Endothelial cell of umbilical vein (primary cell): ENCODE measurements around the gene ADPGK. TPM values are rescaled to one million over a fixed set of nuclear protein-coding genes. Genes with fewer than 3 reads are reported as not detected.

Experiments used
- BruUV-seq: library from RNA; stranded (reverse); fragments of 400-500 nt; replicated peaks from 2 replicates; lab custom pipeline; 2021; lab: Mats Ljungman, UMichigan
- CTCF ChIA-PET: fragments of 300-600, 350-600 bp; sonication (Branson Sonifier 250); formaldehyde crosslinking; loops from one replicate; lab custom pipeline; 2021; ENCODE audit warnings: antibody characterized with exemption, inconsistent platforms; lab: Charles Lee
- POLR2A ChIA-PET: fragments of 300-600, 350-600 bp; sonication (Branson Sonifier 250); formaldehyde crosslinking; loops from one replicate; lab custom pipeline; 2021; ENCODE audit warnings: antibody characterized with exemption, inconsistent platforms; lab: Charles Lee
- DNase-seq: peaks from one replicate; pipeline ENCODE4 v3.0.0-alpha.2; 2011; ENCODE audit warnings: low read depth, low spot score
- FAIRE-seq: peaks from 2 replicates; lab custom pipeline; 2011; peaks lifted over from hg19 to GRCh38; lab: Jason Lieb, UNC
- H2AFZ ChIP-seq: 2 replicates; pipeline ENCODE4 v1.6.0; 2012; ENCODE audit warnings: low read depth, low read length, control low read depth, inconsistent platforms
- H3K27ac ChIP-seq: 2 replicates; pipeline ENCODE4 v1.5.1; 2011; ENCODE audit warnings: low read depth, mild to moderate bottlenecking, control low read depth, low read length, moderate library complexity; ENCODE audit not compliant: insufficient read depth
- H3K27me3 ChIP-seq, 2 experiments: 2 replicates each; pipeline versions ENCODE4 v1.6.0 to v1.6.1; 2011; ENCODE audit warnings: low read length in 2 of 2, mixed read lengths in 1 of 2; ENCODE audit not compliant: control insufficient read depth in 2 of 2, insufficient read depth in 2 of 2
- H3K36me3 ChIP-seq, 2 experiments: 2 replicates in 1 of 2; 3 replicates in 1 of 2; pipeline ENCODE4 v1.5.1; 2011; ENCODE audit warnings: low read length in 2 of 2, mild to moderate bottlenecking in 1 of 2, moderate library complexity in 1 of 2; ENCODE audit not compliant: control insufficient read depth in 2 of 2, insufficient read depth in 2 of 2; ENCODE audit errors: extremely low read depth in 1 of 2
- H3K4me1 ChIP-seq: 3 replicates; pipeline ENCODE4 v1.5.1; 2011; ENCODE audit warnings: mild to moderate bottlenecking, low read length; ENCODE audit not compliant: control insufficient read depth, insufficient read depth; ENCODE audit errors: extremely low read depth
- H3K4me2 ChIP-seq: 2 replicates; pipeline ENCODE4 v1.6.1; 2011; ENCODE audit warnings: low read length, control low read depth, mixed read lengths; ENCODE audit not compliant: insufficient read depth
- H3K4me3 ChIP-seq, 3 experiments: fragments of 200-600 bp in 1 of 3; sonication (generic), shearing (Covaris generic) in 1 of 3; replicated peaks in 1 of 3; 2 replicates each; pipeline ENCODE4 v1.5.1; 2011 to 2016; ENCODE audit warnings: control low read depth in 3 of 3, low read length in 3 of 3, mild to moderate bottlenecking in 2 of 3, inconsistent platforms in 1 of 3, low read depth in 1 of 3, moderate library complexity in 1 of 3; ENCODE audit not compliant: insufficient read depth in 1 of 3
- H3K79me2 ChIP-seq: 2 replicates; pipeline ENCODE4 v1.6.0; 2012; ENCODE audit warnings: low read length, inconsistent platforms; ENCODE audit not compliant: control insufficient read depth, insufficient read depth
- H3K9ac ChIP-seq: replicated peaks from 2 replicates; pipeline ENCODE3; 2011; ENCODE audit warnings: low read length, control low read depth; ENCODE audit not compliant: insufficient read depth; ENCODE audit errors: extremely low read depth
- H3K9me1 ChIP-seq: replicated peaks from 3 replicates; pipeline ENCODE4 v1.6.0; 2011; ENCODE audit warnings: mild to moderate bottlenecking, low read length; ENCODE audit not compliant: control insufficient read depth, insufficient read depth; ENCODE audit errors: extremely low read depth
- H3K9me3 ChIP-seq: replicated peaks from 2 replicates; pipeline ENCODE4 v1.5.1; 2012; ENCODE audit warnings: low read length, inconsistent platforms; ENCODE audit not compliant: control insufficient read depth, insufficient read depth
- H4K20me1 ChIP-seq: replicated peaks from 2 replicates; pipeline ENCODE3; 2011; ENCODE audit warnings: mild to moderate bottlenecking, low read length; ENCODE audit not compliant: control insufficient read depth, insufficient read depth; ENCODE audit errors: extremely low read depth
- CTCF ChIP-seq, 2 donors: IDR thresholded peaks; 1 replicate in 1 of 2; 2 replicates in 1 of 2; pipeline ENCODE4 v1.5.1; 2011; ENCODE audit warnings: low read length in 2 of 2, mild to moderate bottlenecking in 2 of 2, moderate library complexity in 2 of 2, control low read depth in 1 of 2, inconsistent platforms in 1 of 2, low read depth in 1 of 2; ENCODE audit not compliant: insufficient read depth in 1 of 2; ENCODE audit errors: extremely low read depth in 1 of 2
- EZH2 ChIP-seq: IDR thresholded peaks from 2 replicates; pipeline ENCODE4 v1.6.1; 2012; ENCODE audit warnings: borderline replicate concordance, low read depth, mild to moderate bottlenecking, moderate library complexity, low read length, inconsistent platforms; ENCODE audit not compliant: severe bottlenecking
- FOS ChIP-seq: IDR thresholded peaks from 2 replicates; pipeline ENCODE4 v1.6.1; 2011; ENCODE audit warnings: mild to moderate bottlenecking, low read length, moderate library complexity, borderline replicate concordance; ENCODE audit not compliant: insufficient read depth
- GATA2 ChIP-seq: IDR thresholded peaks from 2 replicates; pipeline ENCODE4 v1.7.0; 2011; ENCODE audit warnings: low read depth, mild to moderate bottlenecking, moderate library complexity, mixed read lengths, low read length; ENCODE audit not compliant: insufficient read length, insufficient read depth
- JUN ChIP-seq: IDR thresholded peaks from 2 replicates; pipeline ENCODE4 v1.6.1; 2011; ENCODE audit warnings: borderline replicate concordance, low read depth; ENCODE audit not compliant: insufficient read length, insufficient read depth
- MAX ChIP-seq: IDR thresholded peaks from 2 replicates; pipeline ENCODE4 v1.6.1; 2011; ENCODE audit not compliant: insufficient read depth, insufficient read length
- MYC ChIP-seq: IDR thresholded peaks from one replicate; pipeline ENCODE4 v1.6.1; 2011; ENCODE audit warnings: mild to moderate bottlenecking, low read depth, low read length
- POLR2A ChIP-seq: IDR thresholded peaks from 2 replicates; pipeline ENCODE4 v1.6.1; 2012; ENCODE audit warnings: low read depth, mild to moderate bottlenecking, control low read depth, low read length
- POLR2AphosphoS5 ChIP-seq: IDR thresholded peaks from 2 replicates; pipeline ENCODE4 v1.6.1; 2012; ENCODE audit warnings: low read depth, mild to moderate bottlenecking, control low read depth, low read length, moderate library complexity; ENCODE audit not compliant: insufficient read depth
- dilution Hi-C: fragments of 300-500 bp; cut with MboI; formaldehyde crosslinking; loops from one replicate; pipeline ENCODE4 v1.15.0; 2019; ENCODE audit warnings: low sequenced_read_pairs; ENCODE audit not compliant: extremely low pct_ligation_motif_present
- intact Hi-C: fragments of 100-400 bp; cut with micrococcal nuclease; formaldehyde crosslinking; loops from one replicate; pipeline ENCODE4 v1.10.0; 2022
- polyA plus RNA-seq, 4 experiments: library from polyadenylated mRNA; depleted of rRNA in 3 of 4; stranded (reverse) in 3 of 4; unstranded in 1 of 4; fragments of >200 nt; gene quantifications; 2 replicates each; pipeline versions ENCODE4 v1.2.1 to v1.2.3, GENCODE V29; 2011 to 2012; ENCODE audit warnings: missing spikeins in 1 of 4
- total RNA-seq: library from RNA; stranded (reverse); gene quantifications from 2 replicates; pipeline ENCODE4 v1.2.3, GENCODE V29; 2021

Gene ADPGK
- total and polyA plus RNA-seq, 2 donors (not counting 3 experiments of a cell fraction or from before 2014, with no cell fraction given), result 51.0 to 57.1 TPM

- Histone ChIP-seq H3K27ac (no peak overlapping the region), H3K9me1 (no peaks in the 10 kb centered on the region), H3K9ac (no peak overlapping the region), H3K4me1 (no peaks in the 10 kb centered on the region), H3K36me3 (peaks cover 3 to 8% of the 10 kb centered on the region in 2 experiments), H3K79me2 (no peaks in the 10 kb centered on the region), H2AFZ (no peak overlapping the region), H4K20me1 (no peaks in the 10 kb centered on the region), H3K9me3 (no peaks in the 10 kb centered on the region), H3K4me3 (no peak overlapping the region), H3K27me3 (no peaks in the 10 kb centered on the region), H3K4me2 (no peak overlapping the region)
- CTCF ChIA-PET, result interaction anchor here (5.3 kb wide), 1 partner anchor 13 kb away, joined by 34 read pairs; no protein-coding TSS in a partner anchor
- intact Hi-C loops (no loop called here), dilution Hi-C loops (no loop called here)
- POLR2A ChIA-PET, result no interaction called here
- DNase-seq (no peak), FAIRE-seq (no peak)
- BruUV-seq, result no TSS peak
- TF ChIP-seq MYC, result no peak
- no peak for TF ChIP-seq GATA2
- no peak for TF ChIP-seq FOS
- TF ChIP-seq CTCF (IDR thresholded peaks at IDR 0.05; ENCODE audit: extremely low read depth in 1 of 2, insufficient read depth in 1 of 2, low read depth in 1 of 2, low read length in 2 of 2), result no peak
- no peak for TF ChIP-seq POLR2A
- TF ChIP-seq JUN, result no peak
- TF ChIP-seq POLR2AphosphoS5, result no peak
- TF ChIP-seq EZH2, result no peak
- TF ChIP-seq MAX, result no peak
These were observed 48.4 kb downstream of the ADPGK start for GRCh38 chr15:72735111-72735510.
